ENCODE measurements around the gene VANGL2.

GRCh38 chr1:160471253-160471652 lies 70.9 kb downstream of the VANGL2 start:
- no peak for TF ChIP-seq GATA3 (IDR thresholded peaks at IDR 0.05; ENCODE audit: low read depth, low read length)
- no peak for TF ChIP-seq GATA2 (IDR thresholded peaks at IDR 0.05; ENCODE audit: low read depth, low read length)

Measured in SH-SY5Y (cell line).